Measurements from ENCODE around the gene VTN. TPM values are rescaled to one million over a fixed set of nuclear protein-coding genes. Genes with fewer than 3 reads are reported as not detected.

VTN gene
- total and polyA plus RNA-seq, 8 donors, result 0.42 to 2.2 (median 0.94) TPM

GRCh38 chr17:28363186-28363585 lies 6.9 kb downstream of the VTN start:
- peaks cover 0 to 66% of the 10 kb centered on the region in 2 donors for H3K36me3 ChIP-seq
- no peaks in the 10 kb centered on the region for H3K9me3 ChIP-seq
- no peak for TF ChIP-seq CTCF (IDR thresholded peaks at IDR 0.05)
- intact Hi-C loops (cut with DNase I), result no loop called here
- peaks cover 6 to 10% of the 10 kb centered on the region in 2 donors for H3K4me1 ChIP-seq
- H3K4me3 ChIP-seq, result no peak overlapping the region
- H3K27me3 ChIP-seq, result no peaks in the 10 kb centered on the region
- no peak for DNase-seq
- no peak for ATAC-seq
- no peak overlapping the region for H3K27ac ChIP-seq

DNA sequence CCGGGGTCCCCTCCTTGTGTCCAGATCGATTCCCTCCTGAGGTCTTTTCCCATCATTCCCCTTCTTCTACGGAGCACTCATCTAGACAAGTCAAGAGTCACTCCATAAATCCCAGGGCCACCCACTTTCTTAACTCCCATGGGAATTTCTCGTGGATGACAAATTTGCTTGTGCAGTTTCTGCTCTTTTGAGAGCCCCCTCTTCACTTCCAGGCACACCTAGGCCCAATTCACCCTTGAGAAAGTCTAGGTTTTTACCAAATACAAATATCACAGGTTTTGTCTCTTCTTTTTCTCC lies 12.3 kb downstream of the VTN start:
- Histone ChIP-seq H3K27me3 (no peaks in the 10 kb centered on the region), H3K9me3 (no peaks in the 10 kb centered on the region), H3K4me3 (peak overlapping the region; percentile 95 to 98), H3K36me3 (peaks cover 0 to 63% of the 10 kb centered on the region in 2 donors), H3K27ac (peak overlapping the region; percentile 84 to 88), H3K4me1 (peaks cover 17 to 33% of the 10 kb centered on the region in 2 donors)
- DNase-seq, result no peak
- intact Hi-C loops (cut with DNase I), result no loop called here
- ATAC-seq, result no peak
- TF ChIP-seq CTCF (IDR thresholded peaks at IDR 0.05), result no peak

- peak; percentile 100 for ATAC-seq
Observed at GRCh38 chr17:28357061-28357900, 12.8 kb downstream of the VTN start, which contains the start of gene POLDIP2. POLDIP2 (minus strand) TSS chr17:28357527; CDS start chr17:28357448, 79 bp downstream.

DNA sequence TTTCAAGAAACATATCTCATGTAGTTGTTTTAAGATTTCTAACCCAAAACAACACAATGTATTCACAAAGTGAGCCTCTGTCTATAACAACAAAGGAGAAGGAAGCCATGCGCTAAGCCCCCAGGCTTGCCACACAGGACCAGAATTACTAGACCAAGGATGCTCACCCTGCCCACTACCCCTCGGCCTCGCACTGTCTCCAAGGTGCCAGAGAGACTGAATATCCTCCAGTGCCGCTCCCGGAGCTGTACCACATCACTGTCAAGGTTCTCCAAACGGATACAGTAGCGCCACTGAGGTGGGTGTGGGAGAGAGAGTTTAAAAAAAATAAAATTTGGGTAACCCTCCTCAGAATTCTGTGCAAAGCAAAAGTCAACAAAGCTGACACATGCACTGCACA lies 19.8 kb downstream of the VTN start:
- Histone ChIP-seq H3K4me1 (peaks cover 0 to 14% of the 10 kb centered on the region in 2 donors), H3K27ac (no peak overlapping the region), H3K27me3 (no peaks in the 10 kb centered on the region), H3K36me3 (peaks cover 0 to 98% of the 10 kb centered on the region in 2 donors), H3K4me3 (no peak overlapping the region), H3K9me3 (no peaks in the 10 kb centered on the region)
- DNase-seq (no peak), ATAC-seq (no peak)
- no peak for TF ChIP-seq CTCF (IDR thresholded peaks at IDR 0.05)
- intact Hi-C loops (cut with DNase I), result no loop called here

More at GRCh38 chr17:28357061-28357900, 12.8 kb downstream of the VTN start, which contains the start of gene POLDIP2:
- Histone ChIP-seq H3K36me3 (peaks cover 0 to 63% of the 10 kb centered on the region in 2 donors), H3K27ac (peak within 1 kb of the TSS; percentile 84 to 88), H3K4me1 (peaks cover 17 to 33% of the 10 kb centered on the region in 2 donors), H3K9me3 (no peaks in the 10 kb centered on the region), H3K4me3 (peak within 1 kb of the TSS; percentile 95 to 98), H3K27me3 (no peaks in the 10 kb centered on the region)
- peak; percentile 92 to 99 (median 96) for DNase-seq
- intact Hi-C loops (cut with DNase I), result no loop called here
- TF ChIP-seq CTCF (IDR thresholded peaks at IDR 0.05), result peak in 1 of 2 donors; percentile 29

DNA sequence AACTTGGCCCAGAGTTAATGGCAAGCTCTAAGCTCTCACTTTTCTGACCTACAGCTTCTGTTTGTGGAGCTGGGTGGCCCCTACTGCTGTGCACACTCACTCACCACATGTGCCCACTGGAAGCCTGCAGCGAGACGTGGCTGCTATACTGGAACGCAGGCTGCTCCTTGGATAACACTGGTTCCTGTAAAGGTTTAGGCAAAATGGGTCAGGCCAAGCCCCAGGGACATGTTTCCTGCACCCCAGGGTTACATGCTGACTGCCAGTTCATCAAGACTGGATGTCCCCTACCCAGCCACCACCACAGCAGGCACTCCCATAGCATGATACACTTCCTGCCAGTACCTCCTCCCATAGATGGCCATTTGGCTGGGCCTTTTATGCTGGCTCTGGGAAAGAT lies 21.1 kb downstream of the VTN start:
- no peak overlapping the region for H3K4me3 ChIP-seq
- H3K36me3 ChIP-seq, result peaks cover 0 to 100% of the 10 kb centered on the region in 2 donors
- no peaks in the 10 kb centered on the region for H3K27me3 ChIP-seq
- H3K27ac ChIP-seq, result no peak overlapping the region
- H3K9me3 ChIP-seq, result no peaks in the 10 kb centered on the region
- peaks cover 0 to 14% of the 10 kb centered on the region in 2 donors for H3K4me1 ChIP-seq
- no peak for TF ChIP-seq CTCF (IDR thresholded peaks at IDR 0.05)
- DNase-seq (no peak), ATAC-seq (no peak)
- intact Hi-C loops (cut with DNase I), result no loop called here

All from left lung (tissue), 10 donors.